ENCODE data around the gene RWDD1.
"Not testable (repeated sequence)": the region's sequence is repeated elsewhere in the genome, so short reads cannot be mapped to it uniquely, and the experiment has no call there.

RWDD1 gene

GRCh38 chr6:116603916-116604315 lies 32.6 kb downstream of the RWDD1 start:
- in situ Hi-C loops (cut with MboI; ENCODE audit: low sequenced_read_pairs) = not testable (repeated sequence)

GRCh38 chr6:116604868-116605267 lies 33.6 kb downstream of the RWDD1 start:
- in situ Hi-C loops (cut with MboI; ENCODE audit: low sequenced_read_pairs) = not testable (repeated sequence)

- in situ Hi-C loops (cut with MboI; ENCODE audit: low sequenced_read_pairs) = no loop called here
These were observed 34.6 kb downstream of the RWDD1 start for GRCh38 chr6:116605935-116606334.

GRCh38 chr6:116611056-116611455 lies 39.8 kb downstream of the RWDD1 start:
- in situ Hi-C loops (cut with MboI; ENCODE audit: low sequenced_read_pairs) = no loop called here

GRCh38 chr6:116615937-116616736 lies 44.8 kb downstream of the RWDD1 start, which contains the start of gene RSPH4A:
Gene RSPH4A (plus strand): TSS chr6:116616479. CDS start chr6:116616624, 145 bp downstream.
- in situ Hi-C loops (cut with MboI; ENCODE audit: low sequenced_read_pairs) = no loop called here

GRCh38 chr6:116616737-116617053 lies 45.4 kb downstream of the RWDD1 start:
- in situ Hi-C loops (cut with MboI; ENCODE audit: low sequenced_read_pairs) = no loop called here

GRCh38 chr6:116624036-116624805 lies 52.9 kb downstream of the RWDD1 start:
- in situ Hi-C loops (cut with MboI; ENCODE audit: low sequenced_read_pairs) = no loop called here

GRCh38 chr6:116625872-116626271 lies 54.6 kb downstream of the RWDD1 start:
- in situ Hi-C loops (cut with MboI; ENCODE audit: low sequenced_read_pairs) = no loop called here

GRCh38 chr6:116629563-116629981 lies 58.3 kb downstream of the RWDD1 start:
- in situ Hi-C loops (cut with MboI; ENCODE audit: low sequenced_read_pairs) = no loop called here

- in situ Hi-C loops (cut with MboI; ENCODE audit: low sequenced_read_pairs) = no loop called here
These were observed 60.2 kb downstream of the RWDD1 start for GRCh38 chr6:116631379-116631990.

- in situ Hi-C loops (cut with MboI; ENCODE audit: low sequenced_read_pairs) = no loop called here
These were observed 62.4 kb downstream of the RWDD1 start for GRCh38 chr6:116633685-116634084.

Data from HL-60/S4 (cell line).